OCI-LY3 (cell line): Measurements from ENCODE around the gene EHMT1.

Source experiments
- EZH2phosphoT487 ChIP-seq: fragments of 200-600 bp; shearing (Covaris generic); IDR thresholded peaks from 2 replicates; pipeline ENCODE4 v1.6.1; 2018; ENCODE audit warnings: antibody characterized with exemption, mixed run types, low read depth
- TF ChIP-seq, protein P1 (sequence below): fragments of 200-600, 300-600 bp; sonication (generic); IDR thresholded peaks from 2 replicates; pipeline ENCODE4 v1.5.1; 2014; ENCODE audit warnings: antibody characterized with exemption, low read length, low read depth

GRCh38 chr9:137702615-137703379 is 84.0 kb downstream of the EHMT1 start:
- TF ChIP-seq, protein P1, sequence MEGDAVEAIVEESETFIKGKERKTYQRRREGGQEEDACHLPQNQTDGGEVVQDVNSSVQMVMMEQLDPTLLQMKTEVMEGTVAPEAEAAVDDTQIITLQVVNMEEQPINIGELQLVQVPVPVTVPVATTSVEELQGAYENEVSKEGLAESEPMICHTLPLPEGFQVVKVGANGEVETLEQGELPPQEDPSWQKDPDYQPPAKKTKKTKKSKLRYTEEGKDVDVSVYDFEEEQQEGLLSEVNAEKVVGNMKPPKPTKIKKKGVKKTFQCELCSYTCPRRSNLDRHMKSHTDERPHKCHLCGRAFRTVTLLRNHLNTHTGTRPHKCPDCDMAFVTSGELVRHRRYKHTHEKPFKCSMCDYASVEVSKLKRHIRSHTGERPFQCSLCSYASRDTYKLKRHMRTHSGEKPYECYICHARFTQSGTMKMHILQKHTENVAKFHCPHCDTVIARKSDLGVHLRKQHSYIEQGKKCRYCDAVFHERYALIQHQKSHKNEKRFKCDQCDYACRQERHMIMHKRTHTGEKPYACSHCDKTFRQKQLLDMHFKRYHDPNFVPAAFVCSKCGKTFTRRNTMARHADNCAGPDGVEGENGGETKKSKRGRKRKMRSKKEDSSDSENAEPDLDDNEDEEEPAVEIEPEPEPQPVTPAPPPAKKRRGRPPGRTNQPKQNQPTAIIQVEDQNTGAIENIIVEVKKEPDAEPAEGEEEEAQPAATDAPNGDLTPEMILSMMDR: no peak
- no peak for TF ChIP-seq EZH2phosphoT487
